PC-9 (cell line): ENCODE data around the gene HSBP1L1. TPM values are rescaled to one million over a fixed set of nuclear protein-coding genes. Genes with fewer than 3 reads are reported as not detected.
"Not testable (repeated sequence)": the region's sequence is repeated elsewhere in the genome, so short reads cannot be mapped to it uniquely, and the experiment has no call there.

Source experiments
- BruUV-seq: library from RNA; stranded (reverse); fragments of 400-500 nt; replicated peaks from 2 replicates; lab custom pipeline; 2021; lab: Mats Ljungman, UMichigan
- CTCF ChIA-PET: fragments of 300-600 bp; sonication (Branson Sonifier 250); formaldehyde crosslinking; loops from one replicate; lab custom pipeline; 2022; ENCODE audit warnings: antibody characterized with exemption; lab: Charles Lee
- POLR2A ChIA-PET: fragments of 300-600 bp; sonication (Branson Sonifier 250); formaldehyde crosslinking; loops from one replicate; lab custom pipeline; 2022; ENCODE audit warnings: antibody characterized with exemption; ENCODE audit not compliant: unreplicated experiment; lab: Charles Lee
- DNase-seq, 2 experiments: peaks; one replicate each; pipeline versions ENCODE4 v3.0.0 to v3.0.0-alpha.2; 2015 to 2022; ENCODE audit warnings: mixed read lengths in 1 of 2
- H2AFZ ChIP-seq: fragments of 200-600 bp; sonication (generic); 2 replicates; pipeline ENCODE4 v1.8.1; 2017; ENCODE audit warnings: antibody characterized with exemption
- H3F3A ChIP-seq: fragments of 200-600 bp; sonication (generic); 2 replicates; pipeline ENCODE4 v1.8.1; 2017; ENCODE audit warnings: antibody characterized with exemption, mild to moderate bottlenecking, low read depth; ENCODE audit not compliant: insufficient read depth
- H3K27ac ChIP-seq: fragments of 200-600 bp; sonication (generic); 2 replicates; pipeline ENCODE4 v1.6.1; 2016; ENCODE audit warnings: mixed run types
- H3K27me3 ChIP-seq: fragments of 200-600 bp; sonication (generic); 2 replicates; pipeline ENCODE4 v1.6.1; 2016; ENCODE audit warnings: low read depth, mixed run types; ENCODE audit not compliant: insufficient read depth
- H3K36me3 ChIP-seq: fragments of 200-600 bp; sonication (generic); 2 replicates; pipeline ENCODE4 v1.6.1; 2016; ENCODE audit warnings: low read depth, mixed run types
- H3K4me1 ChIP-seq: fragments of 200-600 bp; sonication (generic); replicated peaks from 2 replicates; pipeline ENCODE4 v1.6.1; 2016; ENCODE audit warnings: mixed run types; ENCODE audit not compliant: insufficient read depth
- H3K4me2 ChIP-seq: fragments of 200-600 bp; sonication (generic); 2 replicates; pipeline ENCODE4 v1.6.1; 2017; ENCODE audit warnings: mixed run types
- H3K4me3 ChIP-seq: fragments of 200-600 bp; sonication (generic); 2 replicates; pipeline ENCODE4 v1.6.1; 2016; ENCODE audit warnings: mixed run types
- H3K79me2 ChIP-seq: fragments of 200-600 bp; sonication (generic); 2 replicates; pipeline ENCODE4 v1.6.1; 2017; ENCODE audit warnings: low read depth, mixed run types
- H3K9me2 ChIP-seq: fragments of 200-600 bp; sonication (generic); 2 replicates; pipeline ENCODE4 v1.8.1; 2017; ENCODE audit warnings: mild to moderate bottlenecking; ENCODE audit not compliant: insufficient read depth
- H3K9me3 ChIP-seq: fragments of 200-600 bp; sonication (generic); 2 replicates; pipeline ENCODE4 v1.8.1; 2016; ENCODE audit warnings: low read depth; ENCODE audit not compliant: insufficient read depth
- H4K20me1 ChIP-seq: fragments of 200-600 bp; sonication (generic); 2 replicates; pipeline ENCODE4 v1.8.1; 2017; ENCODE audit not compliant: insufficient read depth
- CTCF ChIP-seq: fragments of 200-600 bp; sonication (generic); conservative IDR thresholded peaks from 2 replicates; pipeline ENCODE4 v1.6.1; 2017; ENCODE audit warnings: mixed run types, antibody characterized with exemption, mild to moderate bottlenecking, moderate library complexity
- EZH2 ChIP-seq: fragments of 200-600 bp; sonication (generic); IDR thresholded peaks from 2 replicates; pipeline ENCODE4 v1.8.0; 2017; ENCODE audit warnings: antibody characterized with exemption, low read depth
- intact Hi-C: fragments of 100-400 bp; cut with micrococcal nuclease; formaldehyde crosslinking; loops from one replicate; pipeline ENCODE4 v1.10.0; 2022; ENCODE audit not compliant: unreplicated experiment
- total RNA-seq: library from RNA; stranded (reverse); gene quantifications from 2 replicates; pipeline ENCODE4 v1.2.3, GENCODE V29; 2021

HSBP1L1 gene
- total RNA-seq, 1 experiment from 2014 or later: 41.5 TPM

DNA sequence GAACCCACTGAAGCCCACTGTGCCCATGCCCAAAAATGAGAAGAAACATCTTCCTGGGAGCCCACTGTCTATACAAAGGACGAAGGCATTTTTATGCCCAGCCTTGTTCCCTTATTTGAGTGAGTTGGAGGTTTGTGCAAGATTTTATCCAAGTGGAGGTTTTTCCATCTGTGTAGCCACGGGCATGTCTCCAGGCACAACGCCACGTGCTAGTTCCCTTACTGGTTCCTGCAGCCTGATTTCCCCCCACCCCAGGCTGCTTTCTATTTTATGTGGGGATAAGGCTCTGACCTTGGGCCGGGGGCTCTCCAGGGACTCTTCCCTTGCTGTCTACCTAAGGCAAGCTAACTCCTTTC is 46.1 kb downstream of the HSBP1L1 start:
- no peaks in the 10 kb centered on the region for H3K27me3 ChIP-seq
- ChIA-PET CTCF (no interaction called here), POLR2A (no interaction called here)
- H3K79me2 ChIP-seq: no peaks in the 10 kb centered on the region
- TF ChIP-seq CTCF: no peak
- no peaks in the 10 kb centered on the region for H4K20me1 ChIP-seq
- no peak for DNase-seq
- no peak overlapping the region for H2AFZ ChIP-seq
- H3K9me2 ChIP-seq: no peaks in the 10 kb centered on the region
- no peaks in the 10 kb centered on the region for H3K36me3 ChIP-seq
- H3K4me2 ChIP-seq: no peak overlapping the region
- H3K9me3 ChIP-seq: no peaks in the 10 kb centered on the region
- H3K4me3 ChIP-seq: no peak overlapping the region
- no peak overlapping the region for H3K27ac ChIP-seq
- BruUV-seq: no TSS peak
- no peaks in the 10 kb centered on the region for H3K4me1 ChIP-seq
- no peaks in the 10 kb centered on the region for H3F3A ChIP-seq
- intact Hi-C loops: no loop called here

GRCh38 chr18:80011496-80012137 is 47.2 kb downstream of the HSBP1L1 start:
- H3K27me3 ChIP-seq, H3K4me2 ChIP-seq, CTCF ChIA-PET, H4K20me1 ChIP-seq, H3K4me1 ChIP-seq, intact Hi-C loops, DNase-seq, H3K79me2 ChIP-seq, POLR2A ChIA-PET, H3F3A ChIP-seq, H3K4me3 ChIP-seq, H3K27ac ChIP-seq, H3K9me2 ChIP-seq, BruUV-seq, H3K36me3 ChIP-seq, H3K9me3 ChIP-seq, H2AFZ ChIP-seq: not testable (repeated sequence)

DNA sequence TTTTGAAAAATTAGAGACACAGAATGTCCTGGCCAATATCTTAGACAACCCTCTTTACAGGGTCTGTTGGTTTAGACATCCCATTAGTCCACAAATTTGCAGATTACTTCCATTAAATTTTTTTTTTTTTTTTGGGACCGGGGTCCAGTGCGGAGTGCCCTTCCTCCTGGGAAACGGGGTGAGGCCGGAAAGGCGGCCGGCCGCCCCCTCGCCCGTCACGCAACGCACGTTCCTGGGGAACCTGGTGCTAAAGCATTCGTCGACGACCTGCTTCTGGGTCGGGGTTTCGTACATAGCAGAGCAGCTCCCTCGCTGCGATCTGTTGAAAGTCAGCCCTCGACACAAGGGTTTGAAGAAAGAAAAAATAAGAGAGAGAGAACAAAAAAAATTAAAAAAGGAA is 48.3 kb downstream of the HSBP1L1 start:
- no peaks in the 10 kb centered on the region for H3K9me3 ChIP-seq
- H3F3A ChIP-seq: no peaks in the 10 kb centered on the region
- no TSS peak for BruUV-seq
- H3K4me3 ChIP-seq: no peak overlapping the region
- no peak overlapping the region for H3K27ac ChIP-seq
- no peaks in the 10 kb centered on the region for H3K9me2 ChIP-seq
- intact Hi-C loops: no loop called here
- CTCF ChIA-PET: no interaction called here
- POLR2A ChIA-PET: no interaction called here
- DNase-seq: no peak
- H2AFZ ChIP-seq: no peak overlapping the region
- no peaks in the 10 kb centered on the region for H3K36me3 ChIP-seq
- H3K4me1 ChIP-seq: no peaks in the 10 kb centered on the region
- no peaks in the 10 kb centered on the region for H3K27me3 ChIP-seq
- H3K4me2 ChIP-seq: no peak overlapping the region
- H3K79me2 ChIP-seq: no peaks in the 10 kb centered on the region
- TF ChIP-seq CTCF (no peak), EZH2 (no peak)
- no peaks in the 10 kb centered on the region for H4K20me1 ChIP-seq

Other genes with a start within 250 kb of the HSBP1L1 start
- gene KCNG2, start 166.7 kb upstream of the HSBP1L1 start, total RNA-seq: not detected in 2 replicates
- gene SLC66A2, start 13.0 kb upstream of the HSBP1L1 start, total RNA-seq: 24.3 and 28.0 TPM in 2 replicates
- gene TXNL4A, start 23.9 kb downstream of the HSBP1L1 start, total RNA-seq: 106 and 120 TPM in 2 replicates
- gene RBFA, start 69.8 kb downstream of the HSBP1L1 start, total RNA-seq: 22.4 and 25.1 TPM in 2 replicates
- 12.6 and 13.8 TPM in 2 replicates for gene ADNP2, start 144.6 kb downstream of the HSBP1L1 start, total RNA-seq